Right forelimb (tissue), 1 donor: ENCODE results near the gene TJAP1.
A peak's percentile ranks its signal among the peaks of the same experiment; 100 is the strongest.

Experiments used
- DNase-seq: peaks from one replicate; pipeline ENCODE4 v3.0.0-alpha.2; 2018

The TJAP1 gene

DNA sequence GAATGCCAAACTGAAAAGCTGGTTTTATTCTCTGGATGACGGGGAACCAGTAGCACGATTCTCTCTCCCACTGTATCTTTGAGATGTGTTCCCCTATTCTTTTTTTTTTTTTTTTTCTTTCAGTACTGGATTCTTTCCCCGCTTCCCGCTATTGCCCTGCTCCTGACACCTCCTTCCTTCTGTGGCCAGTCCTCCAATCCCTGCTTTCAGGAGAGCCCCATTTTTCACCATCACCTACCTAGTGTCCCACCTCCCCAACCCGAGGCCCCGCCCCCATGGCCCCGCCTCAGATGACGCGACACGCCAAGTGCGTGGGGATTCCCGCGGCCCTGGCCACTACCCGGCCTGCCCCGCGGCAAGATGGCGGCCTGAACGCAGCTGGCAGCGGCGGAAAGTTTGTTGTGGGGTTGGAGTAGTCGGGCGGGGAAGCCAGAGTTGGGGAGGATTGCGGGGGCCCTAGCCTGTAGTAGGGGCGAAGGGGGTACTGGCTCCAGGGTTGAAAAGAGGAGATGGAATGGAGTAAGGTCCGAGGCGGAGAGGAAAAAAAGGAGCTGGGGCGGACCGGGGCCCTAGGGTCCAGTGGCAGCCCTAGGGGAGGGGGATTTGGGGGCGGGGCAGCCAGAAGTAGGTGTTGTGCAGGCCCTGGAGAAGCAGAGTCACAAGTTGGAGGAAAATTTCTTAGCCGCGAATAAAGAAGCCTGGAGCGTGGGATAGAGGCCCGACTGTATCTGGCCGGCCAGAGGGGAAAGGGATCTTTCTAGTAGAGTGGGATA, at the start of gene TJAP1:
TJAP1 (plus strand) TSS at position 336 of the 773 bp plus-strand sequence. CDS start 21,432 bp downstream, outside the sequence.
- DNase-seq, result peak; percentile 98

DNA sequence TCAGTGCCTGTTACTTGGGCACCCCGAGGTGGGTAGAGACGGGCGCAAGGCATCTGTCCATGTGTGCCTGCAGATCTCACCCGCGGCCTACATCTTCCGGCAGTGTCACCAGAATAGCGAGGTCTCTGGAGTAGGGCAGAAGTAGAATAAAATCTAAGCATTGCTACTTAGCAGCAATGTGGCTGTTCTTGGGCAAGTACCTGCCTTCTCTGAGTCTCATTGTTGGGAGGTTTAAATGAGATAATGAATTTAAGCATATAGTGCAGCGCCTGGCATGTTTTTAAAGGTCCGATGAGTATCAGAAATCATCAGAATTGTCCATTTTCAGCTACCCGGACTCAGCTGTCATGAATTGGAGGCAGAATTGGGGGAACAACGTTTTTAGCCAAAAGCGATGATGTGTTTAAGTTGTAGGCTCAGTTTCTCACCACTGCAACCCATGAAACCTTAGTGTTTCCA, 49.2 kb upstream of the TJAP1 start:
- DNase-seq, result no peak

GRCh38 chr6:43428874-43429273, 48.5 kb upstream of the TJAP1 start:
- DNase-seq, result no peak

DNA sequence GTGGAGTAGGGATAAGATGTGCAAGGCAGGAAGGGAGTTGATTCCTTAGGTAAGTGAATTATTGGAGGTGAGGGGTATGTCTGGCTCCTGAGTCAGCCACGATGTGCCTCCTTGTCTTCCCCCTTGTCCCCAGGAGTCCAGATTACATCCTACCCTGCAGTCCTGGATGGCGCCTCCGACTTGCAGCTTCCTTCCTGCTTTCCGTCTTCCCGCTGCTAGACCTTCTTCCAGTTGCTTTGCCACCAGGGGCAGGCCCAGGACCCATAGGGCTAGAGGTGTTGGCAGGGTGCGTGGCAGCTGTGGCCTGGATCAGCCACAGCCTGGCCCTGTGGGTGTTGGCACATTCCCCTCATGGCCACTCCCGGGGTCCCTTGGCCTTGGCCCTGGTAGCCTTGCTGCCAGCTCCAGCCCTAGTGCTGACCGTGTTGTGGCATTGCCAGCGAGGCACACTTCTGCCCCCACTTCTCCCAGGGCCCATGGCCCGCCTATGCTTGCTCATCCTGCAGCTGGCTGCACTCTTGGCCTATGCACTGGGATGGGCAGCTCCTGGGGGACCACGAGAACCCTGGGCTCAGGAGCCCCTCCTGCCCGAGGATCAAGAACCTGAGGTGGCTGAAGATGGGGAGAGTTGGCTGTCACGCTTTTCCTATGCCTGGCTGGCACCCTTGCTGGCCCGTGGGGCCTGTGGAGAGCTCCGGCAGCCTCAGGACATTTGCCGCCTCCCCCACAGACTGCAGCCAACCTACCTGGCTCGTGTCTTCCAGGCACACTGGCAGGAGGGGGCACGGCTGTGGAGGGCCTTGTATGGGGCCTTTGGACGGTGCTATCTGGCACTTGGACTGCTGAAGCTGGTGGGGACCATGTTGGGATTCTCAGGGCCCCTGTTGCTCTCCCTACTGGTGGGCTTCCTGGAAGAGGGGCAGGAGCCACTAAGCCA, 45.1 kb upstream of the TJAP1 start:
- DNase-seq, result no peak

- no peak for DNase-seq
Observed at GRCh38 chr6:43433148-43433547, 44.2 kb upstream of the TJAP1 start.

- no peak for DNase-seq
Observed at GRCh38 chr6:43434001-43434840, 43.1 kb upstream of the TJAP1 start.

DNA sequence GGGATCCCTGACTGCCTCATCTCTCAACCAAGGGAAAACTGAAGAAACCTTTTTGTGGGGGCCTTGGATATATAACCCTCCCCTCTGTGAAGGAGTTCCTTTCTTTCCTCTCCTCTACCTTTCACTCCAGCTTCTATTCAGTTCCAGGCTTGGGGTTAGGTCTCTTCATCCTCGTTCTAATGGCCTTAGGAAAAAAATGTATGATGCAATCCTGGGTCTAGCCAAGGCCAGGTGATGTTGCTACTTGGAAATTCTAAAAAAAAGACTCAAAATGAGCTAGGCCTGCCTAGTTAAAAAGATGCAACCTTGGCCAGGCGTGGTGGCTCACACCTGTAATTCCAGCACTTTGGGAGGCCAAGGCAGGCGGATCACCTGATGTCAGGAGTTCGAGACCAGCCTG, 42.4 kb upstream of the TJAP1 start:
- DNase-seq, result no peak

DNA sequence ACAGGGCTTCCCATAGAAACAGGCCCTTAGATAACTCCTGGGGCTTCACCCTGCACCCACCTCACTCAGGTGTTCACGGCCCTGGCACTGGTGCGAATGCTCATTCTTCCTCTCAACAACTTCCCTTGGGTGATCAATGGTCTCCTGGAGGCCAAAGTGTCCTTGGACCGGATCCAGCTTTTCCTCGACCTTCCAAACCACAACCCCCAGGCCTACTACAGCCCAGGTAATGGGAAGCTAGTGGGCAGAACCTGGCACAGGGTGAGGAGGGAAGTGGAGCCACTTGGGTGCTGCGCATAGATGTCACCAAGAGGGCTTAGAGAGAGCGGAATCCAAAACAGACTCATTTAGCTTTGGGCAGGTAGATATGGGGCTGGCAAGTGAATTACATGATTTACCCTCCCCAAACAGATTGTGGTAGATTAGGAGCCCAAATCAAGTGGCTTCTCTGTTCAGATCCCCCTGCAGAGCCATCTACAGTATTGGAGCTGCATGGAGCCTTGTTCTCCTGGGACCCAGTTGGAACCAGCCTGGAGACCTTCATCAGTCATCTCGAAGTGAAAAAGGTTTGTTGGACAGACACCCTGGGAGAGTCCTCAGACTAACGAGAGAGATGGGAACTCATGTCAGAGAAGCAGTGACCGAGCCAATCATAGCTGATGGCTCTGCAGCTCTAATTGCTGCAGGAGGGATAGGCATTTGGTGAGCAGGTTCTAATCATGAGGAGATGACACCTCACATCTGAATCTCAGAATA, 41.5 kb upstream of the TJAP1 start:
- DNase-seq, result no peak

DNA sequence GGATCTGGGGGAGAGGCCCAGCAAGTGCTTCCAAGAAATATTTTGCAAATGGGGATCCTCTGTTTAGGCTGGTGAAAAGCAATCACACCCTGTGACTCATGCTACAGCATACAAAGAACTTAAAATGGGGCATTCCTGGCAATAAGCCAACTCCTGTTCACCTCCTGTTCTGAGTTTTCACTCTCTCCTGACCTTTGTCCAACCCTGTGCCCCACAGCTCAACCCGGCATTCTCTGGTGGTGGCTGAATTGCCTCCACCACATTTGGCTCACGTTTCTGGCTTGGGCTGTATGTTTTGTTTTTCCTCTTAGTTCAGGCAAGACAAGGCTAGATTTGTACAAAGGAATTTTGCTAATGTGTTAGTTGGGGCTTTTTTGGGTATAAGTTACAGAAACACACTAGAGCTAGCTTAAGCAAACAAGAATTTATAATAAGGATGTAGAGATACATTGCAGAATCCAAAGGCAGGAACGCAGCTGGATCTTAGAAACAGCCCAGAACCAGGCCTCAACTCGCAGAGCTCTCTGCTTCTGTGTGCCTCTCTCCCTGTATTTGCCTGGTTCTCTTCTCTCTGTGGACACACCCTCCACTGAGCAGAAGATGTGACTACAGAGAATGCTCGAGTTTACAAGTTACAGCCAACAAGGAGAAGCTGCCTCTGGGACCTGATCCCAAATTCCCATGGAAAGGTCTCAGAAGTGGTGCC, 40.6 kb upstream of the TJAP1 start:
- DNase-seq, result no peak

DNA sequence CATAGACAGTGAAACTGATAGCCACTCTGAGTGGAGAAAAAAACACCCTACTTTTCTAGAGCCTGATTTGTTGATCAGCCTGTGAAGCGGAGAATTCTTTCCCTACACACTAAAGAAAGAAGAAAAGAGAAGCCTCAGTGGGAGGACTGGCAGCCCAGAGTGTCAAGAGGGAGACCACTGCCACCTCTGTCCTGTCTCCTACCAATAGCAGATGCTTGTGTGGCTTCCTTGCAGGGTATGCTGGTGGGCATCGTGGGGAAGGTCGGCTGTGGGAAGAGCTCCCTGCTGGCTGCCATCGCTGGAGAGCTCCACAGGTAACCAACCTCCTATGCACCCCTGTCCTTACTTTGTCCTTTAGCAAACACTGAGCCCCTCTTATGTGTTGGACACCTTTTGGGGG, 39.7 kb upstream of the TJAP1 start:
- no peak for DNase-seq

- DNase-seq, result no peak
Observed at GRCh38 chr6:43442935-43443334, 34.4 kb upstream of the TJAP1 start.

- DNase-seq, result no peak
Observed at GRCh38 chr6:43444036-43444435, 33.3 kb upstream of the TJAP1 start.

DNA sequence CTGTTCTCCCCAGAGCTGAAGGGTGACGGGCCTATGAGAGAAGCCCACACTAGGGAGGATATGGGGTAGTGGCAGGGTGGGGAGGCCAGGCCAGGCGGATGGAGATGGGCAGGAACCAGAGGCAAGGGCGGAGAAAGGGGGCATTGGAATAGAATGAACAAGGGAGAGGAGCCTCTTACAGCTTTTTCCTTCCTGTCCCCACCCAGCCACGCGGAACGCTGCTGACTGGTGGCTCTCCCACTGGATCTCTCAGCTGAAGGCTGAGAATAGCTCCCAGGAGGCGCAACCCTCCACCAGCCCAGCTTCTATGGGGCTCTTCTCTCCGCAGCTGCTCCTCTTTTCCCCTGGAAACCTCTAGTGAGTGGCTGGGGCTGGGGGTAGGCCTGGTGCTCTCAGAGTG, 32.8 kb upstream of the TJAP1 start:
- DNase-seq, result no peak

- DNase-seq, result no peak
Observed at GRCh38 chr6:43445576-43445975, 31.8 kb upstream of the TJAP1 start.

- no peak for DNase-seq
Observed at GRCh38 chr6:43447604-43448003, 29.8 kb upstream of the TJAP1 start.

- DNase-seq, result no peak
Observed at GRCh38 chr6:43448916-43449315, 28.5 kb upstream of the TJAP1 start.

- DNase-seq, result no peak
Observed at GRCh38 chr6:43450699-43451131, 26.7 kb upstream of the TJAP1 start.

- no peak for DNase-seq
Observed at GRCh38 chr6:43451348-43451747, 26.0 kb upstream of the TJAP1 start.

DNA sequence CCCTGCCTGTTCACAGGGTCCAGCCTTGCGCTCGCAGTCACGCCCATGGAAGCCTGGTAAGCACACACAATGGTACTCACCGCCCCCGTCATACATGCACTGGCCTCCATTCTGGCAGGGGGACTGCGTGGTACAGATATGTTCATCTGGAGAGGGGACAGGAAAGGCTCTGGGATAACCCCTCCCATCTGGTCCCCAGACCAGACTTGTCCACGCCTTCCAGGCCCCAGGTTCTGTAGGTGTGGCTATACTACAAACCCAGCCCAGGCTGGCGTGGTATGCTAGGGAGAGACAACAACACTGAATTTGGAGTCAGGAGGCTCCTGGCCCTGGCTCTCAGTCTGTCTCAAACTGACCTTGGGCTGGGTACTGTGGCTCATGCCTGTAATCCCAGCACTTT, 25.4 kb upstream of the TJAP1 start:
- DNase-seq, result no peak

- DNase-seq, result no peak
Observed at GRCh38 chr6:43452896-43453295, 24.5 kb upstream of the TJAP1 start.

- DNase-seq, result no peak
Observed at GRCh38 chr6:43453831-43454230, 23.5 kb upstream of the TJAP1 start.
